Hepatocyte (in vitro differentiated cells): ENCODE data around the gene REM2. TPM values are rescaled to one million over a fixed set of nuclear protein-coding genes. Genes with fewer than 3 reads are reported as not detected.
A peak's percentile ranks its signal among the peaks of the same experiment; 100 is the strongest.

Experiments
- DNase-seq: peaks from one replicate; pipeline ENCODE4 v3.0.0-alpha.2; 2016; ENCODE audit warnings: low spot score
- H2AFZ ChIP-seq: fragments of 200-600 bp; sonication (generic); 2 replicates; pipeline ENCODE4 v1.6.0; 2016; ENCODE audit warnings: antibody characterized with exemption, mild to moderate bottlenecking
- H3K27ac ChIP-seq: fragments of 200-600 bp; sonication (generic); 2 replicates; pipeline ENCODE4 v1.5.1; 2016; ENCODE audit warnings: mild to moderate bottlenecking
- H3K27me3 ChIP-seq: fragments of 200-600 bp; sonication (generic); 2 replicates; pipeline ENCODE4 v1.6.1; 2016
- H3K36me3 ChIP-seq: fragments of 200-600 bp; sonication (generic); replicated peaks from 2 replicates; pipeline ENCODE4 v1.5.1; 2016; ENCODE audit warnings: low read depth; ENCODE audit not compliant: insufficient read depth
- H3K4me1 ChIP-seq: fragments of 200-600 bp; sonication (generic); 2 replicates; pipeline ENCODE4 v1.5.1; 2016; ENCODE audit warnings: mild to moderate bottlenecking, moderate library complexity; ENCODE audit not compliant: insufficient read depth
- H3K4me2 ChIP-seq: fragments of 200-600 bp; sonication (generic); 2 replicates; pipeline ENCODE4 v1.6.0; 2016
- H3K4me3 ChIP-seq: fragments of 200-600 bp; sonication (generic); 2 replicates; pipeline ENCODE4 v1.5.1; 2016; ENCODE audit warnings: mild to moderate bottlenecking
- H3K79me2 ChIP-seq: fragments of 200-600 bp; sonication (generic); 2 replicates; pipeline ENCODE4 v1.6.0; 2017; ENCODE audit warnings: mild to moderate bottlenecking
- H3K9me2 ChIP-seq: fragments of 200-600 bp; sonication (generic); replicated peaks from 2 replicates; pipeline ENCODE4 v1.6.0; 2017; ENCODE audit warnings: mild to moderate bottlenecking; ENCODE audit not compliant: insufficient read depth
- H3K9me3 ChIP-seq: fragments of 200-600 bp; sonication (generic); 2 replicates; pipeline ENCODE4 v1.5.1; 2016; ENCODE audit warnings: low read depth, mild to moderate bottlenecking
- H4K20me1 ChIP-seq: fragments of 200-600 bp; sonication (generic); 2 replicates; pipeline ENCODE4 v1.6.0; 2016; ENCODE audit warnings: mild to moderate bottlenecking; ENCODE audit not compliant: insufficient read depth, poor library complexity, severe bottlenecking
- EZH2 ChIP-seq: fragments of 200-600 bp; sonication (generic); IDR thresholded peaks from 2 replicates; pipeline ENCODE4 v1.6.1; 2016; ENCODE audit warnings: antibody characterized with exemption, mild to moderate bottlenecking, borderline replicate concordance
- EZH2phosphoT487 ChIP-seq: fragments of 200-600 bp; sonication (generic); IDR thresholded peaks from one replicate; pipeline ENCODE4 v1.6.1; 2018; ENCODE audit warnings: antibody characterized with exemption, mild to moderate bottlenecking, low read depth, moderate library complexity; ENCODE audit not compliant: unreplicated experiment, severe bottlenecking
- WGBS: methylation state at CpG from one replicate; pipeline ENCODE4 v1.1.6; 2016; ENCODE audit warnings: low lambda C conversion rate; ENCODE audit errors: missing lambda C conversion rate; 5-methylcytosine and 5-hydroxymethylcytosine counted together
- polyA plus RNA-seq: library from polyadenylated mRNA; unstranded; fragments of >200 nt; fragmentation: Nextera tagmentation; extraction: Ambion mirVana; gene quantifications from 2 replicates; pipeline ENCODE4 v1.2.1, GENCODE V29; 2016
- total RNA-seq: library from RNA; depleted of rRNA; stranded (reverse); fragments of >200 nt; gene quantifications from 2 replicates; pipeline ENCODE4 v1.2.3, GENCODE V29; 2014
- TF ChIP-seq, protein P1 (sequence below): fragments of 200-600 bp; sonication (generic); IDR thresholded peaks from 2 replicates; pipeline ENCODE4 v1.5.1; 2016; ENCODE audit warnings: antibody characterized with exemption, mild to moderate bottlenecking; ENCODE audit not compliant: poor library complexity

REM2 gene
- total and polyA plus RNA-seq, 2 experiments from 2014 or later, result 1.9 to 5.5 TPM

DNA sequence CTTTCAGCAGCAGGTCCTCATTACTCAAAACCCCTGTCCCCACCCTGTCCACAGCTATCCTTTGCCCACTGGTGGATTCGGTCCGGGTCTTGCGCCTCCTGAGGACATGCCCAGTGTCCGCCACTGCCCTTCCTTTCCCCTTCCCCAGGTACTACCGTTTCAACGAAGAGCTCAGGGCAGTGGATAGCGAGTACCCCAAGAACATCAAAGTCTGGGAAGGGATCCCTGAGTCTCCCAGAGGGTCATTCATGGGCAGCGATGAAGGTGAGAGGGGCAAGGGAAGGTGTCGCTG lies 38.0 kb upstream of the REM2 start:
- no peak for TF ChIP-seq EZH2phosphoT487
- TF ChIP-seq EZH2, result no peak
- TF ChIP-seq, protein P1, sequence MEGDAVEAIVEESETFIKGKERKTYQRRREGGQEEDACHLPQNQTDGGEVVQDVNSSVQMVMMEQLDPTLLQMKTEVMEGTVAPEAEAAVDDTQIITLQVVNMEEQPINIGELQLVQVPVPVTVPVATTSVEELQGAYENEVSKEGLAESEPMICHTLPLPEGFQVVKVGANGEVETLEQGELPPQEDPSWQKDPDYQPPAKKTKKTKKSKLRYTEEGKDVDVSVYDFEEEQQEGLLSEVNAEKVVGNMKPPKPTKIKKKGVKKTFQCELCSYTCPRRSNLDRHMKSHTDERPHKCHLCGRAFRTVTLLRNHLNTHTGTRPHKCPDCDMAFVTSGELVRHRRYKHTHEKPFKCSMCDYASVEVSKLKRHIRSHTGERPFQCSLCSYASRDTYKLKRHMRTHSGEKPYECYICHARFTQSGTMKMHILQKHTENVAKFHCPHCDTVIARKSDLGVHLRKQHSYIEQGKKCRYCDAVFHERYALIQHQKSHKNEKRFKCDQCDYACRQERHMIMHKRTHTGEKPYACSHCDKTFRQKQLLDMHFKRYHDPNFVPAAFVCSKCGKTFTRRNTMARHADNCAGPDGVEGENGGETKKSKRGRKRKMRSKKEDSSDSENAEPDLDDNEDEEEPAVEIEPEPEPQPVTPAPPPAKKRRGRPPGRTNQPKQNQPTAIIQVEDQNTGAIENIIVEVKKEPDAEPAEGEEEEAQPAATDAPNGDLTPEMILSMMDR, result no peak
- no peak for DNase-seq
- Histone ChIP-seq H3K36me3 (no peaks in the 10 kb centered on the region), H2AFZ (no peak overlapping the region), H3K9me3 (no peaks in the 10 kb centered on the region), H3K4me2 (no peak overlapping the region), H3K4me1 (peaks cover 35% of the 10 kb centered on the region), H3K9me2 (no peaks in the 10 kb centered on the region), H3K79me2 (peaks cover 22% of the 10 kb centered on the region), H3K27me3 (no peaks in the 10 kb centered on the region), H3K4me3 (no peak overlapping the region), H4K20me1 (peaks cover 8% of the 10 kb centered on the region), H3K27ac (no peak overlapping the region)
- whole genome bisulfite sequencing, result 92% methylated on average over 9 of the region's 9 CpGs

DNA sequence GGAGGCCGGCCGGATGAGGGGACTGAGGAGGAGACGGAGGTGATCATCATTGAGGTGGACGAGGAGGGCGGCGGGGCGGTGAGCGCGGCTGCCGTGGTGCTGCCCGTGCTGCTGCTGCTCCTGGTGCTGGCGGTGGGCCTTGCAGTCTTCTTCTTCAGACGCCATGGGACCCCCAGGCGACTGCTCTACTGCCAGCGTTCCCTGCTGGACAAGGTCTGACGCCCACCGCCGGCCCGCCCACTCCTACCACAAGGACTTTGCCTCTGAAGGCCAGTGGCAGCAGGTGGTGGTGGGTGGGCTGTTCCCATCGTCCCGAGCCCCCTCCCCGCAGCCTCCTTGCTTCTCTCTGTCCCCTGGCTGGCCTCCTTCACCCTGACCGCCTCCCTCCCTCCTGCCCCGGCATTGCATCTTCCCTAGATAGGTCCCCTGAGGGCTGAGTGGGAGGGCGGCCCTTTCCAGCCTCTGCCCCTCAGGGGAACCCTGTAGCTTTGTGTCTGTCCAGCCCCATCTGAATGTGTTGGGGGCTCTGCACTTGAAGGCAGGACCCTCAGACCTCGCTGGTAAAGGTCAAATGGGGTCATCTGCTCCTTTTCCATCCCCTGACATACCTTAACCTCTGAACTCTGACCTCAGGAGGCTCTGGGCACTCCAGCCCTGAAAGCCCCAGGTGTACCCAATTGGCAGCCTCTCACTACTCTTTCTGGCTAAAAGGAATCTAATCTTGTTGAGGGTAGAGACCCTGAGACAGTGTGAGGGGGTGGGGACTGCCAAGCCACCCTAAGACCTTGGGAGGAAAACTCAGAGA lies 37.0 kb upstream of the REM2 start:
- peaks cover 12% of the 10 kb centered on the region for H3K79me2 ChIP-seq
- H3K4me2 ChIP-seq, result no peak overlapping the region
- TF ChIP-seq, protein P1, result no peak
- TF ChIP-seq EZH2phosphoT487 (no peak), EZH2 (no peak)
- H3K27ac ChIP-seq, result peak overlapping the region; percentile 99
- H3K36me3 ChIP-seq, result no peaks in the 10 kb centered on the region
- no peaks in the 10 kb centered on the region for H4K20me1 ChIP-seq
- WGBS, result 96% methylated on average over 23 of the region's 26 CpGs
- H3K27me3 ChIP-seq, result no peaks in the 10 kb centered on the region
- H3K9me2 ChIP-seq, result no peaks in the 10 kb centered on the region
- H2AFZ ChIP-seq, result no peak overlapping the region
- H3K9me3 ChIP-seq, result no peaks in the 10 kb centered on the region
- peaks cover 40% of the 10 kb centered on the region for H3K4me1 ChIP-seq
- DNase-seq, result no peak
- no peak overlapping the region for H3K4me3 ChIP-seq

DNA sequence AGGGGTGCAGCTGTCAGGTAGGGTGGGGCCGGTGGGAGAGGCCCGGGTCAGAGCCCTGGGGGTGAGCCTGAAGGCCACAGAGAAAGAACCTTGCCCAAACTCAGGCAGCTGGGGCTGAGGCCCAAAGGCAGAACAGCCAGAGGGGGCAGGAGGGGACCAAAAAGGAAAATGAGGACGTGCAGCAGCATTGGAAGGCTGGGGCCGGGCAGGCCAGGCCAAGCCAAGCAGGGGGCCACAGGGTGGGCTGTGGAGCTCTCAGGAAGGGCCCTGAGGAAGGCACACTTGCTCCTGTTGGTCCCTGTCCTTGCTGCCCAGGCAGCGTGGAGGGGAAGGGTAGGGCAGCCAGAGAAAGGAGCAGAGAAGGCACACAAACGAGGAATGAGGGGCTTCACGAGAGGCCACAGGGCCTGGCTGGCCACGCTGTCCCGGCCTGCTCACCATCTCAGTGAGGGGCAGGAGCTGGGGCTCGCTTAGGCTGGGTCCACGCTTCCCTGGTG lies 36.2 kb upstream of the REM2 start:
- no peak overlapping the region for H3K4me3 ChIP-seq
- 91% methylated on average over 10 of the region's 11 CpGs for WGBS
- no peak for DNase-seq
- peaks cover 4% of the 10 kb centered on the region for H3K79me2 ChIP-seq
- no peaks in the 10 kb centered on the region for H3K36me3 ChIP-seq
- peak overlapping the region; percentile 99 for H3K27ac ChIP-seq
- H3K4me1 ChIP-seq, result peaks cover 42% of the 10 kb centered on the region
- no peaks in the 10 kb centered on the region for H3K9me2 ChIP-seq
- H3K4me2 ChIP-seq, result peak overlapping the region; percentile 67
- no peaks in the 10 kb centered on the region for H3K9me3 ChIP-seq
- no peaks in the 10 kb centered on the region for H4K20me1 ChIP-seq
- H3K27me3 ChIP-seq, result no peaks in the 10 kb centered on the region
- H2AFZ ChIP-seq, result no peak overlapping the region
- TF ChIP-seq, protein P1, result no peak
- no peak for TF ChIP-seq EZH2
- TF ChIP-seq EZH2phosphoT487, result no peak
